C4-2B (cell line): ENCODE data around the gene EXOC6B.

ENCODE experiments used
- ZFX ChIP-seq: fragments of 450-650 bp; IDR thresholded peaks from 2 replicates; pipeline ENCODE4 v1.6.1; 2017
- TF ChIP-seq, protein P1 (sequence below): fragments of 450-650 bp; conservative IDR thresholded peaks from 2 replicates; pipeline ENCODE4 v1.5.1; 2017; ENCODE audit warnings: mild to moderate bottlenecking

DNA sequence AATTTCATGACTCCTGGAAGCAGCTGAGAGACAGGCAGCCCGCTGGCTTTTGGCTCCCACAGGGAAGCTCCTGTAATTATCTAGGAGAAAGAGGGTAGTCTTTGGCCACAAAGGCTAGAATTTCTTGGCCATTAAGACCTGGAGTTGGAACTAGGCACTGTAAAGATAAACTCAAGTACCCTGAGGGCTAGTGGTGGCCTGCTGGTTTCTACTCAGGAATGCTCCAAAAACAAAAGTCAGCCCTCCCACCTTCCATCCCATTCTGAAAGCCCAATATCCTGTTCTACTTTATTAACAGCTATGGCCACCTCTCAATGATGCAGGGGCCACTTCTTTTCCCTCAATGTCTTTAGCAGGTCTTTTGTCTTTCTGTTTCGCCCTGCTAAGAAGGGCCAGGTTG, 644.2 kb downstream of the EXOC6B start:
- TF ChIP-seq, protein P1, sequence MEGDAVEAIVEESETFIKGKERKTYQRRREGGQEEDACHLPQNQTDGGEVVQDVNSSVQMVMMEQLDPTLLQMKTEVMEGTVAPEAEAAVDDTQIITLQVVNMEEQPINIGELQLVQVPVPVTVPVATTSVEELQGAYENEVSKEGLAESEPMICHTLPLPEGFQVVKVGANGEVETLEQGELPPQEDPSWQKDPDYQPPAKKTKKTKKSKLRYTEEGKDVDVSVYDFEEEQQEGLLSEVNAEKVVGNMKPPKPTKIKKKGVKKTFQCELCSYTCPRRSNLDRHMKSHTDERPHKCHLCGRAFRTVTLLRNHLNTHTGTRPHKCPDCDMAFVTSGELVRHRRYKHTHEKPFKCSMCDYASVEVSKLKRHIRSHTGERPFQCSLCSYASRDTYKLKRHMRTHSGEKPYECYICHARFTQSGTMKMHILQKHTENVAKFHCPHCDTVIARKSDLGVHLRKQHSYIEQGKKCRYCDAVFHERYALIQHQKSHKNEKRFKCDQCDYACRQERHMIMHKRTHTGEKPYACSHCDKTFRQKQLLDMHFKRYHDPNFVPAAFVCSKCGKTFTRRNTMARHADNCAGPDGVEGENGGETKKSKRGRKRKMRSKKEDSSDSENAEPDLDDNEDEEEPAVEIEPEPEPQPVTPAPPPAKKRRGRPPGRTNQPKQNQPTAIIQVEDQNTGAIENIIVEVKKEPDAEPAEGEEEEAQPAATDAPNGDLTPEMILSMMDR: no peak
- TF ChIP-seq ZFX: no peak
